ENCODE results near the gene MITF. TPM values are rescaled to one million over a fixed set of nuclear protein-coding genes. Genes with fewer than 3 reads are reported as not detected.
"Not testable (repeated sequence)": the region's sequence is repeated elsewhere in the genome, so short reads cannot be mapped to it uniquely, and the experiment has no call there.

The MITF gene
- total RNA-seq, 1 experiment from 2014 or later = 40.3 TPM

DNA sequence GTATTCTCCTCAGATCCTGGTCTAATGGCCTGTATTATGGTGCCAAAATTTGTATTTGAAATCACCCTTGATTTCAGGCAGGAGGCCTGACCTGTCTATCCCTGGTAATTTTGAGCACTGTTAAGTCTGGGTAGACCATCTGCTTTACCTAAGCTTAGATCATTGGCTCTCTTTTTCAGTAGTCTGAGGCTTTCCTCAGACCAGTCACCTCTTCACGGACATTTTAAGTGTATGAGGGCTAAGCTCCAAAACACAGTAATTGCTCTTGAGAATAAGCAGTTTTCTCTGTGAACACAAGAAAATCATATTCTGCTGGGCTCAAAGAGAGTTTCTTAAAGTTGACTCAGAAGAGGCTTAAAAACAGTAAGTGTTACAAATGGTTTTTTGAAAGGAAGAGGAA lies 168.3 kb downstream of the MITF start:
- peaks cover 9% of the 10 kb centered on the region for H3K9me3 Mint-ChIP-seq (ENCODE audit: low read depth, unreplicated experiment)
- peaks cover 13% of the 10 kb centered on the region for H3K36me3 Mint-ChIP-seq (ENCODE audit: insufficient read depth, unreplicated experiment)
- no peak for TF ChIP-seq CTCF (IDR thresholded peaks at IDR 0.05; ENCODE audit: unreplicated experiment)
- no TSS peak for BruUV-seq (replicated peaks)
- intact Hi-C loops (cut with micrococcal nuclease; ENCODE audit: unreplicated experiment) = loop anchor here (2.0 kb wide), 1 partner anchor 27 kb away; no protein-coding TSS in a partner anchor
- peaks cover 41% of the 10 kb centered on the region for H3K4me1 Mint-ChIP-seq (ENCODE audit: low read depth, unreplicated experiment)
- no peak for DNase-seq
- no peaks in the 10 kb centered on the region for H3K27me3 Mint-ChIP-seq (ENCODE audit: unreplicated experiment)
- CTCF ChIA-PET = no interaction called here
- peak overlapping the region; percentile 42 for H3K27ac Mint-ChIP-seq (ENCODE audit: unreplicated experiment)
- no peak overlapping the region for H3K4me3 Mint-ChIP-seq (ENCODE audit: low read depth, unreplicated experiment)

- H3K4me3 Mint-ChIP-seq (ENCODE audit: low read depth, unreplicated experiment); H3K27me3 Mint-ChIP-seq (ENCODE audit: unreplicated experiment); CTCF ChIA-PET; intact Hi-C loops (cut with micrococcal nuclease; ENCODE audit: unreplicated experiment); H3K36me3 Mint-ChIP-seq (ENCODE audit: insufficient read depth, unreplicated experiment); BruUV-seq (replicated peaks); H3K27ac Mint-ChIP-seq (ENCODE audit: unreplicated experiment); DNase-seq: not testable (repeated sequence)
- peaks cover 11% of the 10 kb centered on the region for H3K9me3 Mint-ChIP-seq (ENCODE audit: low read depth, unreplicated experiment)
- H3K4me1 Mint-ChIP-seq (ENCODE audit: low read depth, unreplicated experiment) = peaks cover 32% of the 10 kb centered on the region
These were observed 170.6 kb downstream of the MITF start for GRCh38 chr3:69909859-69910258.

DNA sequence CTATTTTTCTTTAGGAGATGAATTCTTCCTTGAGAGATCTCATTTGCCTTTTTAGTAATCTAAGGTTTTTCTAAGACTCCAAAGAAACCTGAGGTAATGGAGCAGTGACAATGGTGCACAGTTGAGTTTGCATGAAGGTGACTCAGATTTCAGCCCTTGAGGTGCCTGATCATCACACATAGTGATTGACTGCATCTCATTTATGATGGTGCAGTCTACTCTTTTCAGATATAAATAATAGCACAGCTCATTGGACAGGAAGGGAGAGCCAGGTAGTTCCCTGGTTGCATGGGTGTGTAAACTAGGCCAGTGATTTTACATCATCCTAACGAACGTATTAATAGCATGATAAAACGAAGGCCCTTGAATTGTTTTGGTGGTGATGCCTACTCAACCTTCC lies 174.2 kb downstream of the MITF start:
- Mint-ChIP-seq H3K9me3 (ENCODE audit: low read depth, unreplicated experiment) (peaks cover 14% of the 10 kb centered on the region), H3K4me1 (ENCODE audit: low read depth, unreplicated experiment) (no peaks in the 10 kb centered on the region), H3K27ac (ENCODE audit: unreplicated experiment) (no peak overlapping the region), H3K4me3 (ENCODE audit: low read depth, unreplicated experiment) (no peak overlapping the region), H3K36me3 (ENCODE audit: insufficient read depth, unreplicated experiment) (peaks cover 9% of the 10 kb centered on the region), H3K27me3 (ENCODE audit: unreplicated experiment) (no peaks in the 10 kb centered on the region)
- intact Hi-C loops (cut with micrococcal nuclease; ENCODE audit: unreplicated experiment) = no loop called here
- no TSS peak for BruUV-seq (replicated peaks)
- DNase-seq = no peak
- CTCF ChIA-PET = no interaction called here
- no peak for TF ChIP-seq CTCF (IDR thresholded peaks at IDR 0.05; ENCODE audit: unreplicated experiment)

DNA sequence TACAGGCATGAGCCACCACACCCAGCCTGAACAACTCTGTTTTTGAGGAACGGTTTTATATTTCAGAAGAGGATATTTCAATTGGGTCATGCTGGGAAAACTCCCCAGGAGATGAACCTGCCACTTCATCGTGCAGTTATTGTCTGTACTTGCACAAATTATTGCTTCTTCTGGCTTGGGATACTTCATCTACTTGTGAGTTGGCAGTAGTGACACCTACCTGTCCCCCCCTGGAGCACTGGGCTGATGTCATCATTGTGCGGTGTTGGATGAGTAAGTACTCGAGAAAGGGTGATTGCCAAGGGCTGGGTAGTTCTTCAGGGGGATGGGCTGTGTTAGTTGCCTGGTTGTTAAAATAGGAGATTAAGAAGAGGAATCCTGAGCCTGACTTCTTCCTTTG lies 175.1 kb downstream of the MITF start:
- CTCF ChIA-PET = no interaction called here
- no peak for DNase-seq
- Mint-ChIP-seq H3K27me3 (ENCODE audit: unreplicated experiment) (no peaks in the 10 kb centered on the region), H3K4me1 (ENCODE audit: low read depth, unreplicated experiment) (no peaks in the 10 kb centered on the region), H3K4me3 (ENCODE audit: low read depth, unreplicated experiment) (no peak overlapping the region), H3K27ac (ENCODE audit: unreplicated experiment) (peak overlapping the region; percentile 60), H3K9me3 (ENCODE audit: low read depth, unreplicated experiment) (peaks cover 10% of the 10 kb centered on the region), H3K36me3 (ENCODE audit: insufficient read depth, unreplicated experiment) (peaks cover 9% of the 10 kb centered on the region)
- intact Hi-C loops (cut with micrococcal nuclease; ENCODE audit: unreplicated experiment) = no loop called here
- no TSS peak for BruUV-seq (replicated peaks)
- TF ChIP-seq CTCF (IDR thresholded peaks at IDR 0.05; ENCODE audit: unreplicated experiment) = no peak

- DNase-seq = no peak
- CTCF ChIA-PET = no interaction called here
- Mint-ChIP-seq H3K4me3 (ENCODE audit: low read depth, unreplicated experiment) (no peak overlapping the region), H3K4me1 (ENCODE audit: low read depth, unreplicated experiment) (no peaks in the 10 kb centered on the region), H3K36me3 (ENCODE audit: insufficient read depth, unreplicated experiment) (peaks cover 9% of the 10 kb centered on the region), H3K27me3 (ENCODE audit: unreplicated experiment) (no peaks in the 10 kb centered on the region), H3K9me3 (ENCODE audit: low read depth, unreplicated experiment) (peaks cover 8% of the 10 kb centered on the region), H3K27ac (ENCODE audit: unreplicated experiment) (no peak overlapping the region)
- BruUV-seq (replicated peaks) = no TSS peak
- intact Hi-C loops (cut with micrococcal nuclease; ENCODE audit: unreplicated experiment) = no loop called here
- TF ChIP-seq CTCF (IDR thresholded peaks at IDR 0.05; ENCODE audit: unreplicated experiment) = no peak
These were observed 176.5 kb downstream of the MITF start for GRCh38 chr3:69915726-69916125.

GRCh38 chr3:69920009-69920408 lies 180.7 kb downstream of the MITF start:
- H3K9me3 Mint-ChIP-seq (ENCODE audit: low read depth, unreplicated experiment); H3K27me3 Mint-ChIP-seq (ENCODE audit: unreplicated experiment); H3K36me3 Mint-ChIP-seq (ENCODE audit: insufficient read depth, unreplicated experiment); H3K27ac Mint-ChIP-seq (ENCODE audit: unreplicated experiment); DNase-seq; intact Hi-C loops (cut with micrococcal nuclease; ENCODE audit: unreplicated experiment); H3K4me3 Mint-ChIP-seq (ENCODE audit: low read depth, unreplicated experiment); CTCF ChIA-PET; BruUV-seq (replicated peaks); H3K4me1 Mint-ChIP-seq (ENCODE audit: low read depth, unreplicated experiment): not testable (repeated sequence)

All from Calu3 (cell line).